Fibroblast of pulmonary artery (primary cell): Measurements from ENCODE around the gene SRD5A2.

ENCODE experiments used
- DNase-seq: peaks from one replicate; pipeline ENCODE4 v3.0.0-alpha.2; 2010; ENCODE audit warnings: low read depth
- H3K4me3 ChIP-seq: replicated peaks from 2 replicates; pipeline ENCODE4 v1.5.1; 2011; ENCODE audit warnings: low read depth, mild to moderate bottlenecking, control low read depth, low read length, moderate library complexity
- TF ChIP-seq, protein P1 (sequence below): IDR thresholded peaks from 2 replicates; pipeline ENCODE4 v1.5.1; 2011; ENCODE audit warnings: mild to moderate bottlenecking, control low read depth, low read length, inconsistent platforms; ENCODE audit errors: missing control alignments

SRD5A2 gene

GRCh38 chr2:31558401-31559295 is 22.1 kb downstream of the SRD5A2 start:
- no peak overlapping the region for H3K4me3 ChIP-seq
- TF ChIP-seq, protein P1, sequence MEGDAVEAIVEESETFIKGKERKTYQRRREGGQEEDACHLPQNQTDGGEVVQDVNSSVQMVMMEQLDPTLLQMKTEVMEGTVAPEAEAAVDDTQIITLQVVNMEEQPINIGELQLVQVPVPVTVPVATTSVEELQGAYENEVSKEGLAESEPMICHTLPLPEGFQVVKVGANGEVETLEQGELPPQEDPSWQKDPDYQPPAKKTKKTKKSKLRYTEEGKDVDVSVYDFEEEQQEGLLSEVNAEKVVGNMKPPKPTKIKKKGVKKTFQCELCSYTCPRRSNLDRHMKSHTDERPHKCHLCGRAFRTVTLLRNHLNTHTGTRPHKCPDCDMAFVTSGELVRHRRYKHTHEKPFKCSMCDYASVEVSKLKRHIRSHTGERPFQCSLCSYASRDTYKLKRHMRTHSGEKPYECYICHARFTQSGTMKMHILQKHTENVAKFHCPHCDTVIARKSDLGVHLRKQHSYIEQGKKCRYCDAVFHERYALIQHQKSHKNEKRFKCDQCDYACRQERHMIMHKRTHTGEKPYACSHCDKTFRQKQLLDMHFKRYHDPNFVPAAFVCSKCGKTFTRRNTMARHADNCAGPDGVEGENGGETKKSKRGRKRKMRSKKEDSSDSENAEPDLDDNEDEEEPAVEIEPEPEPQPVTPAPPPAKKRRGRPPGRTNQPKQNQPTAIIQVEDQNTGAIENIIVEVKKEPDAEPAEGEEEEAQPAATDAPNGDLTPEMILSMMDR, result no peak

DNA sequence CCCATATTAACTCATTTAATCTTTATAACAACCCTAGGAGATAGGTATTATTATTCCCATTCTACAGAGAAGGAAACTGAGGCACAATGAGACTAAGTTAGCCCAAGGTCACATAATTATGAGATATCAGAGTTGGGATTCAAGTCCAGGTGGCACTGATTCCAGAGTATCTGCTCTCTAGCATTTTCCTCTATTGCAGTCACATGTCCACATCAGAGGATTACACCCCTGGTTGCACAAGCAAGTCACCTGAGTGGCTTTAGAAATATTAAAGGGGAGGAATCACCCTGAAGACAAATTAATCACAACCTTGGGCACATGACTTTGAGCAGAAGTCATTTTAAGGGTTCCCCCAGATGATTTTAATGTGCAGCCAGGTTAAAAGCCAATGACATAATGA is 23.8 kb downstream of the SRD5A2 start:
- H3K4me3 ChIP-seq, result no peak overlapping the region
- TF ChIP-seq, protein P1, result no peak
- no peak for DNase-seq

More at GRCh38 chr2:31558401-31559295, 22.1 kb downstream of the SRD5A2 start:
- DNase-seq, result peak; percentile 14

DNA sequence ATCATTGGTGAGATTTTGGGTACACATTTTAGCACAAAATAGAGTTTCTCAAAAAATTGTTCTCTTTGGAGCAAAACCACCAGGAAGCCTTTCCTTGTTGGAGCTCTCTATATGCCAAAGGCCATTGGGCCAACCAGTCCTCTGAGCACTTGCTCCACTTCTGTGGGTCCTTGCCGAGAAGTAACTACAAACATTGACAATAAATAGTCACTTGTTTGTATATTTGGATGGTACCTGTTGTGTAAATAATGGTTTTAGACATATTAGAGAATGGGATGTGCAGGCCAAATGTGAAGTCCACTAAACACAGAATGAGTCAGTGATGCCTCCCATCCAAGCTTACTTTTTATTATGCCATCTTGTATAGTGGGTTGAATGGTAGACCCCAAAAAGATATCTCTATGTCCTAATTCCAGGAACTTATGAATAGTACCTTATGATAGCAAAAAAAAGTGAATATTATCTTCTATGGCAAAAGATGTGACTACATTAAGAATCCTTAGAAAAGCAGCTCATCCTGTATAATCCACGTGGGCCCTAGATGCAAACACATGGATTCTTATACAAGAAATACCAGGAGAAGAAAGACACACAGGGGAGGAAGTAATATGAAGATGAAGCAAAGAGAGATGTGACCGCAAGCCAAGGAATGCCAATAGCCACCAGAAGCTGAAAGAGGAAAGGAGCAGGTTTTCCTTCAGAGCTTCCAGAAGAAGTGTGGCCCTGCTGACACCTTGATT is 24.6 kb downstream of the SRD5A2 start:
- no peak for DNase-seq
- no peak overlapping the region for H3K4me3 ChIP-seq
- TF ChIP-seq, protein P1, result no peak

DNA sequence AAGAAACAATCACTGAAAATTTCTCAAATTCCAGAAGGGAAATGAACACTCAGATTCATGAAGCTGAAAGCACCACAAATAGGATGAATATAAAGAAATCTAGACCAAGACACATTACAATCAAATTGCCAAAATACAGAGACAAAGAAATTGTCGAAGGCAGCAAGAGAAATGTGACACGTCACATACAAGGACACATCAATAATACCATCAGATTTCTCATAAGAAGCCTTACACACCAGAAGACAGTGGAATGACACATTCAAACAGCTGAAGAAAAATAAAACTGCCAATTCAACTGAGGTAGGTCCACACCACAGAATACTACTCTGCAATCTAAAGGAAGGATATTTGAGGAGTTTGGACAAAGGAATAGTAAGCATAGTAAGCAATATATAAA is 27.4 kb downstream of the SRD5A2 start:
- H3K4me3 ChIP-seq, result no peak overlapping the region
- TF ChIP-seq, protein P1, result no peak
- DNase-seq, result no peak

DNA sequence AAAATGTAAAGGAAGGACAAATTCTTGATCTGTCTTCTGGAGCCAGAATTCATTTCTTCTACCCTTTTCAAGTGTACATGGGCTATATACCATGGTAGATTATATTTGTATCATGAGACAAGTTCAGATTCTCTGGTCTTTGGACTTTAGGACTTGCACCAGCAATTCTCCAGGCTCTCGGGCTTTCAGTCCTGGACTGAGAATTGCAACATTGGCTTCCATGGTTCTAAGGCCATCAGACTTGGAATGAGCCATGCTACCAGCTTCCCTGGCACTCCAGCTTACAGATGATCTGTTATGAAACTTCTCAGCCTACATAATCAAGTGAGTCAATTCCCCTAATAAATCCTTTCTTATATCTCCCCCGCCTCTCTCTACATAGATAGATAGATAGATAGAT is 33.3 kb downstream of the SRD5A2 start:
- TF ChIP-seq, protein P1, result no peak
- H3K4me3 ChIP-seq, result no peak overlapping the region
- no peak for DNase-seq

- no peak for DNase-seq
- H3K4me3 ChIP-seq, result no peak overlapping the region
- TF ChIP-seq, protein P1, result no peak
Measured at GRCh38 chr2:31541853-31542252, 38.9 kb downstream of the SRD5A2 start.
